GM18909 (cell line): Measurements from ENCODE around the gene FAM114A1.
A peak's percentile ranks its signal among the peaks of the same experiment; 100 is the strongest.

Source experiments
- ATAC-seq: cut with Tn5 transposase; IDR thresholded peaks from one replicate; pipeline ENCODE4 v1.9.1; 2021; ENCODE audit warnings: mild to moderate bottlenecking; ENCODE audit not compliant: unreplicated experiment, poor library complexity

FAM114A1 gene

GRCh38 chr4:38867478-38868058 lies at the start of gene FAM114A1:
Gene FAM114A1 (plus strand): TSS chr4:38867806. CDS start chr4:38878079, 10,273 bp downstream.
- peak; percentile 90 for ATAC-seq

- peak; percentile 55 for ATAC-seq
Measured at GRCh38 chr4:38818441-38818976, 49.1 kb upstream of the FAM114A1 start.

- no peak for ATAC-seq
Measured at GRCh38 chr4:38819569-38819968, 48.0 kb upstream of the FAM114A1 start.

- peak; percentile 52 for ATAC-seq
Measured at GRCh38 chr4:38820329-38821061, 47.1 kb upstream of the FAM114A1 start.

GRCh38 chr4:38821739-38822138 lies 45.9 kb upstream of the FAM114A1 start:
- no peak for ATAC-seq

GRCh38 chr4:38822748-38823303 lies 44.8 kb upstream of the FAM114A1 start:
- ATAC-seq, result no peak

- no peak for ATAC-seq
Measured at GRCh38 chr4:38823766-38824165, 43.8 kb upstream of the FAM114A1 start.

GRCh38 chr4:38829237-38829636 lies 38.4 kb upstream of the FAM114A1 start:
- ATAC-seq, result no peak

GRCh38 chr4:38831653-38832052 lies 36.0 kb upstream of the FAM114A1 start:
- no peak for ATAC-seq

- ATAC-seq, result no peak
Measured at GRCh38 chr4:38832206-38832605, 35.4 kb upstream of the FAM114A1 start.

GRCh38 chr4:38832624-38833528 lies 34.7 kb upstream of the FAM114A1 start:
- no peak for ATAC-seq

- no peak for ATAC-seq
Measured at GRCh38 chr4:38834570-38834969, 33.0 kb upstream of the FAM114A1 start.

- ATAC-seq, result no peak
Measured at GRCh38 chr4:38837334-38837733, 30.3 kb upstream of the FAM114A1 start.

GRCh38 chr4:38837849-38838248 lies 29.8 kb upstream of the FAM114A1 start:
- no peak for ATAC-seq

- ATAC-seq, result no peak
Measured at GRCh38 chr4:38842994-38843393, 24.6 kb upstream of the FAM114A1 start.

GRCh38 chr4:38846015-38846414 lies 21.6 kb upstream of the FAM114A1 start:
- ATAC-seq, result no peak

- ATAC-seq, result no peak
Measured at GRCh38 chr4:38855466-38855865, 12.1 kb upstream of the FAM114A1 start.

GRCh38 chr4:38856046-38856445 lies 11.6 kb upstream of the FAM114A1 start:
- ATAC-seq, result peak; percentile 38

- no peak for ATAC-seq
Measured at GRCh38 chr4:38856524-38857337, 10.9 kb upstream of the FAM114A1 start, which contains the start of gene TLR6. Gene TLR6 (minus strand): TSS chr4:38856817. CDS start chr4:38829473, 27,344 bp downstream.
